ENCODE data around the gene SYT1. TPM values are rescaled to one million over a fixed set of nuclear protein-coding genes. Genes with fewer than 3 reads are reported as not detected.

Gene SYT1
- total and polyA plus RNA-seq, 2 donors (not counting 1 experiment from before 2014, with no cell fraction given) = 0.60 to 1.3 TPM

- H3K4me2 ChIP-seq (replicated peaks; ENCODE audit: low read depth, low read length, poor library complexity, severe bottlenecking) = no peak overlapping the region
- Mint-ChIP-seq H3K9me3 (ENCODE audit: insufficient read depth) (no peaks in the 10 kb centered on the region), H3K4me3 (no peak overlapping the region), H3K27me3 (no peaks in the 10 kb centered on the region), H3K4me1 (peaks cover 4% of the 10 kb centered on the region), H3K27ac (no peak overlapping the region)
- no peak overlapping the region for H3K27ac ChIP-seq (ENCODE audit: low read length in 2 of 2)
- H3K4me1 ChIP-seq (ENCODE audit: control insufficient read depth in 2 of 2, insufficient read depth in 2 of 2, low read length in 2 of 2) = peaks cover 0 to 5% of the 10 kb centered on the region in 2 donors
- no peak overlapping the region for H2AFZ ChIP-seq (ENCODE audit: insufficient read depth, low read depth, low read length, poor library complexity, severe bottlenecking)
- ChIA-PET POLR2A (no interaction called here), CTCF (no interaction called here)
- no peak overlapping the region for H3K4me3 ChIP-seq (ENCODE audit: control extremely low read depth in 1 of 5, extremely low read depth in 1 of 5, insufficient read depth in 1 of 5, low read depth in 2 of 5, low read length in 4 of 5)
- no peak overlapping the region for H3K9ac ChIP-seq (ENCODE audit: low read length)
- no peaks in the 10 kb centered on the region for H3K9me3 ChIP-seq (ENCODE audit: control extremely low read depth in 1 of 3, control insufficient read depth in 2 of 3, insufficient read depth in 1 of 3, low read length in 2 of 3)
- TF ChIP-seq EZH2 (IDR thresholded peaks at IDR 0.05; ENCODE audit: borderline replicate concordance, insufficient read depth, low read depth, low read length, poor library complexity, severe bottlenecking) (no peak), CTCF (IDR thresholded peaks at IDR 0.05) (no peak)
- no peaks in the 10 kb centered on the region for H4K20me1 ChIP-seq (ENCODE audit: control insufficient read depth, insufficient read depth, low read length, poor library complexity, severe bottlenecking)
- ATAC-seq (ENCODE audit: low read depth) = no peak
- H3K27me3 ChIP-seq (replicated peaks in 1 of 4; ENCODE audit: control extremely low read depth in 1 of 4, control insufficient read depth in 3 of 4, insufficient read depth in 4 of 4, low read length in 3 of 4) = no peaks in the 10 kb centered on the region
- H3K36me3 ChIP-seq (replicated peaks in 1 of 2; ENCODE audit: control extremely low read depth in 1 of 2, control insufficient read depth in 1 of 2, extremely low read depth in 1 of 2, insufficient read depth in 2 of 2, low read length in 1 of 2) = no peaks in the 10 kb centered on the region
- DNase-seq = no peak
- no peaks in the 10 kb centered on the region for H3K79me2 ChIP-seq (ENCODE audit: control insufficient read depth, insufficient read depth, low read length)
- intact Hi-C loops (cut with micrococcal nuclease) = no loop called here
These were observed 326.8 kb downstream of the SYT1 start for GRCh38 chr12:79191391-79191790.

GRCh38 chr12:79194595-79194994 lies 330.0 kb downstream of the SYT1 start:
- Mint-ChIP-seq H3K27me3 (no peaks in the 10 kb centered on the region), H3K4me3 (no peak overlapping the region), H3K27ac (no peak overlapping the region), H3K9me3 (ENCODE audit: insufficient read depth) (no peaks in the 10 kb centered on the region), H3K4me1 (peaks cover 4% of the 10 kb centered on the region)
- no peak for TF ChIP-seq EZH2 (IDR thresholded peaks at IDR 0.05; ENCODE audit: borderline replicate concordance, insufficient read depth, low read depth, low read length, poor library complexity, severe bottlenecking)
- TF ChIP-seq CTCF (IDR thresholded peaks at IDR 0.05) = no peak
- H4K20me1 ChIP-seq (ENCODE audit: control insufficient read depth, insufficient read depth, low read length, poor library complexity, severe bottlenecking) = no peaks in the 10 kb centered on the region
- no peaks in the 10 kb centered on the region for H3K9me3 ChIP-seq (ENCODE audit: control extremely low read depth in 1 of 3, control insufficient read depth in 2 of 3, insufficient read depth in 1 of 3, low read length in 2 of 3)
- H3K36me3 ChIP-seq (replicated peaks in 1 of 2; ENCODE audit: control extremely low read depth in 1 of 2, control insufficient read depth in 1 of 2, extremely low read depth in 1 of 2, insufficient read depth in 2 of 2, low read length in 1 of 2) = no peaks in the 10 kb centered on the region
- no peak overlapping the region for H3K4me2 ChIP-seq (replicated peaks; ENCODE audit: low read depth, low read length, poor library complexity, severe bottlenecking)
- DNase-seq (no peak), ATAC-seq (ENCODE audit: low read depth) (no peak)
- peaks cover 0 to 5% of the 10 kb centered on the region in 2 donors for H3K4me1 ChIP-seq (ENCODE audit: control insufficient read depth in 2 of 2, insufficient read depth in 2 of 2, low read length in 2 of 2)
- no peaks in the 10 kb centered on the region for H3K79me2 ChIP-seq (ENCODE audit: control insufficient read depth, insufficient read depth, low read length)
- 100% methylated on average over 1 of the region's 3 CpGs for WGBS (ENCODE audit: insufficient coverage)
- H2AFZ ChIP-seq (ENCODE audit: insufficient read depth, low read depth, low read length, poor library complexity, severe bottlenecking) = no peak overlapping the region
- ChIA-PET POLR2A (no interaction called here), CTCF (no interaction called here)
- no peak overlapping the region for H3K27ac ChIP-seq (ENCODE audit: low read length in 2 of 2)
- no peaks in the 10 kb centered on the region for H3K27me3 ChIP-seq (replicated peaks in 1 of 4; ENCODE audit: control extremely low read depth in 1 of 4, control insufficient read depth in 3 of 4, insufficient read depth in 4 of 4, low read length in 3 of 4)
- no peak overlapping the region for H3K4me3 ChIP-seq (ENCODE audit: control extremely low read depth in 1 of 5, extremely low read depth in 1 of 5, insufficient read depth in 1 of 5, low read depth in 2 of 5, low read length in 4 of 5)
- intact Hi-C loops (cut with micrococcal nuclease) = no loop called here
- no peak overlapping the region for H3K9ac ChIP-seq (ENCODE audit: low read length)

All from B cell (primary cell).